ENCODE data around the gene ADAP1.

- TF ChIP-seq CTCF (IDR thresholded peaks at IDR 0.05) (no peak), POLR2A (IDR thresholded peaks at IDR 0.05) (no peak)
Measured at GRCh38 chr7:968205-969105, 14.0 kb upstream of the ADAP1 start.
